GDM1 (cell line): Measurements from ENCODE around the gene MRPS12.

ENCODE experiments used
- DNase-seq: peaks from one replicate; lab custom pipeline; 2025; lab: John Stamatoyannopoulos, UW

The MRPS12 gene

GRCh38 chr19:38975214-38975860 is 44.6 kb downstream of the MRPS12 start, which contains the start of gene FBXO17:
TSS of gene FBXO17 (minus strand) at chr19:38975742. CDS start at chr19:38950319, 25,423 bp downstream.
- no peak for DNase-seq

DNA sequence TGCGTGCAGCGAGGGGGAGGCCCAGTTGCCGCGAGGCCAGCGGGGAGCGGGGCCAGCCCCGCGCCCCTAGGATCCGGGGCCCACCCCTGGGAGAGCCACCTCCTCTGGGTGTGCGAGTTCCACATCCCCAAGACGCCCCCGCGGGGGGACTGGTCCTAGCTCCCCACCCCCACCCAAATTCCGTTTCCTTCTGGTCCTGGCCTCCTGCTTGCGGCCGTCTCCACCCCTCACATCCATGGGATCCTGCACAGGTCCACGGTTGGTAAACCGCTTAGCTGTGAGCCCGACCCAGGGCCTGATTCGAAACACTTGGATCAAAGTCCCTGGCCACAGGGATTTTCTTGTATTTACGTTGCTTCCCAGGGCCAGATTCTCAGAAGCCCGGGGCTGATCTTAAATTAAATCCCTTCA is 45.1 kb downstream of the MRPS12 start:
- no peak for DNase-seq

DNA sequence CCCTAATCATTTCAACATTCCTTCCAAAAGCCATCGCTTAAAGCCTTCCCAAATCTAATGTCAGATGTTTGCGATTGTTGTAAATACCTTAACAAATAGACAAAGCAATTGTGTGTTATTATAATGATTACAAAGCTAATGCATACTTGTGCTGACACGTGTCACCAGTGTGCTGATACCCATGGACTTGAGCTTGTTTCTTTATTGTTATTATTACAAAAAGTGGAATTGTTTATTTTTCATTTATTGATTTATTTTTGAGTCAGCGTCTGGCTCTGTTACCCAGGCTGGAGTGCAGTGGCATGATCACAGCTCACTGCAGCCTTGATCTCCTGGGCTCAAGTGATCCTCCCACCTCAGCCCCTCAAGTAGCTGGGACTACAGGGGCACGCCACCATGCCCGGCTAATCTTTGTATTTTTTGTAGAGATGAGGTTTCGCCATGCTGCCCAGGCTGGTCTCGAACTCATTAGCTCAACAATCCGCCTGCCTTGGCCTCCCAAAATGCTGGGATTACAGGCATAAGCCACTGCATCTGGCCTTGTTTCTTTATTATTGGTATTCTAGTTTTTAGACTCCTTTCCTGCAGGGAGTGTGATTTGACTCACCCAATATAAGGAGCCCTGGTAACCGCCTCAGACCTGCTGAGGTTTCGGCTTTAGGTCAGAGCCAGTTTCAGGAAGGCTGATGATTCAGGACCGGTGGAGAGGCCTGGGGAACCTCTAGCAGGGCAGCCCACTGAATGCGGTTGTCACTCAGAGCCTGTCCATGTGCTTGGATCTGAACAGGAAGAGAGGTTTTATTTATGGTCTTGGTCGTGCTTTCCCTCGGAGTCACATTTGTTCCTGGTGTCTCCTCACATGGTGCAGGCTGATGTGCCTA is 46.9 kb downstream of the MRPS12 start:
- peak; percentile 75 for DNase-seq

DNA sequence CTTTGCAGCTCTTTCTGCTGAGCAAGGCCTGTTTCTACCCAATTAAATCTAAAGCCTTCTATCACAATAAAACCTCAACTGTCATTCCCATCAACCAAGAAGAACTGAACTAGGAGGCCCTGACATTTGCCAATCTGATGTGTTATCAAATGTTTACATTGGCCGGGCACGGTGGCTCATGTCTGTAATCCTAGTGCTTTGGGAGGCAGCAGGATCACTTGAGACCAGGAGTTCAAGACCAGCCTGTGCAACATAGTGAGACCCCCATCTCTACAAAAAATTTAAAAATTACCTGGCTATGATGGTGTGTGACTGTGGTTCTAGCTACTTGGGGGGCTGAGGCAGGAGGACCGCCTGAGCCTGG is 47.6 kb downstream of the MRPS12 start:
- no peak for DNase-seq

DNA sequence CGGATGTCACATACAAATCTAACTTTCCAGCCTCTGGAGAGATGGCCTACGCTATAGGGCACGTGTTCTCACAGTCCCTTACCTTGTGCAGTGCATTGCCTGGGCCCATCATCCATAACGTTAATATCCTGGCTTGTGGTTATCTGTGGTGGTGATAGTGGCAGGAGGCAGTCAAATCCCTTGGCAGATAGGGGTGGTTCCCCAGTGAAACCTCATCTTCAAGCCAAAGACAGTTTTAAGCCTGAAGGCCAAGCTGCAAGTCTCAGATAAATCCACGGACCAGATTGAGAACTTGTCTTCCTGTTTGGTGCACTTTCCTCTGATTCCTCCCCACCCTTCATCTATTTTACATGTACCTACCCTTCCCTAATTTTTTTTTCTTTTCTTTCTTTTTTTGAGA is 49.1 kb downstream of the MRPS12 start:
- DNase-seq: no peak

DNA sequence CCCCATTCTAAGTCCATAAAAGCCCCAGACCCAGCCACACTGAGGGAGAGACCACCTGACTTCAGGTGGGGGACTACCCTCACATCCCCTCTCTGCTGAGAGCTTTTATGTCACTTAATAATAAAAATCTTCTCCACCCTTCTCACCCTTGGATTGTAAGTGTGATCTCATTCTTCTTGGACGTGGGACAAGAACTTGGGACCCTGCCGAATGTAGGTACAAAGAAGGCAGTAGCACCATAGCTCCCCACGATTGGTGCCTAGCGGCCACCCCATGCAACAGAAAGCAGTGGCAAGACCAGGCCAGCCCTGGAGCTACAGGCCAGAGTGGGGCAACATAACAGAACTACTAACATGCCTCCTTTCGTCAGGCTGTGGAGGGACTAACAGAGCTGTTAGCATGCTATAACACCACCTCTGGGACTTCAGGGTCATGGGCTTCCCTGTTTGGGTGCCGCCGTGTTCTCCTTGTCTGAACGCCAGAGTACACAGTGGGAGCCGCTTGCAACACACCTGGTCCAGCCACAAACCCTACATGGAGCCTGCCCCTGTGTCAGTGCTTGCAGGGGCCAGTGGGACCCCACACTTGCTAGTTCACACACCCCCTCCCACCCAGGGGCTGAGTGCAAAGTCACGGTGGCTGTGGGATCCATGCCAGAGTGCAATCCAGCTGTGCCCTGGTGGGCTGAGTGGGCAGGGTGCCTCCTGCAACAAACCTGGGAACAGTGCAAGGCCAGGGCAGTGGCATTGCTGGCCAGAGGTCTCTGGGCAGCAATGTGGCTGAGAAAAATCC is 50.0 kb downstream of the MRPS12 start:
- DNase-seq: no peak
